Ovary (tissue), 3 donors: ENCODE results near the gene DMXL1.

Source experiments
- EP300 ChIP-seq: sonication (generic); formaldehyde crosslinking; IDR thresholded peaks from one replicate; pipeline ENCODE4 v1.6.1; 2017; ENCODE audit warnings: antibody characterized with exemption
- POLR2A ChIP-seq: fragments of 450-650 bp; IDR thresholded peaks from one replicate; pipeline ENCODE4 v1.6.1; 2017; ENCODE audit warnings: antibody characterized with exemption, mild to moderate bottlenecking, moderate library complexity
- TF ChIP-seq, protein P1 (sequence below), 3 donors: fragments of 450-650 bp in 2 of 3; fragments of 200-600 bp in 1 of 3; IDR thresholded peaks; one replicate each; pipeline versions ENCODE4 v1.5.1 to v1.8.0; 2016 to 2022; ENCODE audit warnings: antibody characterized with exemption in 3 of 3, mild to moderate bottlenecking in 1 of 3
- donor health status: DM: no; HTN: no; CAD: no.

DNA sequence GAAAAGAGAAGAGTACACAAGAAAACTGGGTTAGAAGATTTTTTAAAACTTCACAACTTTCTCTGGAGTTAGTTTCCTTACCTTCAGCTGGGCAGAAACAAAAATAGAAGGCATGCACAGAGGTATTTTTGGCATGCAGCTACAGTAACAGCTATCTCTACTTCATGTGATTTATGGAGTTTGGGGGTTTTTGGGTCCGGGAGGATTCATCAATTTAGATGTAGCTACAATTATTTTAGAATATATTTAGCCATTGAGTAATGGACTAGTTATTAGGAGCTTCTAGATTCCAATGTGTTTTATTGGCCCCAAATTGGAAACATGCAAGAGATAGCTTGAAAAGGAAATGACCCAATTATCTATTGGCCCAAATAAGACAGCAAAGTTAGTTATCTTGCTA is 193.3 kb downstream of the DMXL1 start:
- TF ChIP-seq, protein P1, sequence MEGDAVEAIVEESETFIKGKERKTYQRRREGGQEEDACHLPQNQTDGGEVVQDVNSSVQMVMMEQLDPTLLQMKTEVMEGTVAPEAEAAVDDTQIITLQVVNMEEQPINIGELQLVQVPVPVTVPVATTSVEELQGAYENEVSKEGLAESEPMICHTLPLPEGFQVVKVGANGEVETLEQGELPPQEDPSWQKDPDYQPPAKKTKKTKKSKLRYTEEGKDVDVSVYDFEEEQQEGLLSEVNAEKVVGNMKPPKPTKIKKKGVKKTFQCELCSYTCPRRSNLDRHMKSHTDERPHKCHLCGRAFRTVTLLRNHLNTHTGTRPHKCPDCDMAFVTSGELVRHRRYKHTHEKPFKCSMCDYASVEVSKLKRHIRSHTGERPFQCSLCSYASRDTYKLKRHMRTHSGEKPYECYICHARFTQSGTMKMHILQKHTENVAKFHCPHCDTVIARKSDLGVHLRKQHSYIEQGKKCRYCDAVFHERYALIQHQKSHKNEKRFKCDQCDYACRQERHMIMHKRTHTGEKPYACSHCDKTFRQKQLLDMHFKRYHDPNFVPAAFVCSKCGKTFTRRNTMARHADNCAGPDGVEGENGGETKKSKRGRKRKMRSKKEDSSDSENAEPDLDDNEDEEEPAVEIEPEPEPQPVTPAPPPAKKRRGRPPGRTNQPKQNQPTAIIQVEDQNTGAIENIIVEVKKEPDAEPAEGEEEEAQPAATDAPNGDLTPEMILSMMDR (IDR thresholded peaks at IDR 0.05): no peak
- TF ChIP-seq POLR2A (no peak), EP300 (no peak)
